ENCODE results near the gene RGS7.

RGS7 gene

DNA sequence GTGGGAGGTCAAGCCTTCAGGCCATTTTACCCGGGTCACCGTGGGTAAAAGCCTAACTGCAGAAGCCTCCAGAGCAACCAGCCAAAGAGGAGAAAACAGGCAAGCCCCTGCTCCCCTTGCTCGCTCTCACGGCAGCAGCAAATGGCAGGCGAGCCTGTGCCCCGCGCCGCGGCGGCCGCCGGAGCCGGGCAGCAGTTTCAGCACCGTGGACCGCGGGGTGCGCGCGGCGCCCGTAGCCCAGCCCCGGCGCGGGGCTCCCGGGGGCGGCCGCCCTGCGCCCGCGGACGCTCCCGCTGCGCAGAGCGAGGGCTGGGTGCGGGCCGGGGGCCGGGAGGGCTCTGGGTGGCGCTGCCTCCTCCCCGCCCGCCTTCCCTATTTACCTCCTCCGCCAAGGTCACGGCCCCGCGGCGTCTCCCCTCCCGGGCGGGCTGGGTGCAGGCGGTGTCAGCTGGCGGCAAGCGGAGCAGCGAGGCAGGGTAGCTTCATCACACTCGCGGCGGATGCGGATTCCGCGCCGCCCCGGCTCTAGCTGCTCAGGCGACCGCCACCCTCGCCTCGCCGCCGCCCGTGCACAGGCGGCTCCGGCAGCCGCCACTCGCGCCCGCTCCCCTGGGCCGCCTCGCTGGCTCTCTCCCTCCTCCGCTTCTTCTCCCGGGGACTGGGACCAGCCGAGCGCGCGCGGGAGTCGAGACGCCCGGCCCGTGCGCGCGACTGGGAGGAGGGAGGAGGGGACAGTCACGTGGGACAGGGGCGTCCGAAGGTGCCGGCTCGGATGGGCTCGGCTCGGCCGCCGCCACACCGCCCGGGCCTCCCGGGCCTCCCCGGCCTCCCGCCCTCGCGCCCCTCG, at the start of gene RGS7:
Gene RGS7, minus strand, starts transcription at position 687 of the 847 bp plus-strand sequence.
- DNase-seq (ENCODE audit: low spot score), result peak; percentile 76

DNA sequence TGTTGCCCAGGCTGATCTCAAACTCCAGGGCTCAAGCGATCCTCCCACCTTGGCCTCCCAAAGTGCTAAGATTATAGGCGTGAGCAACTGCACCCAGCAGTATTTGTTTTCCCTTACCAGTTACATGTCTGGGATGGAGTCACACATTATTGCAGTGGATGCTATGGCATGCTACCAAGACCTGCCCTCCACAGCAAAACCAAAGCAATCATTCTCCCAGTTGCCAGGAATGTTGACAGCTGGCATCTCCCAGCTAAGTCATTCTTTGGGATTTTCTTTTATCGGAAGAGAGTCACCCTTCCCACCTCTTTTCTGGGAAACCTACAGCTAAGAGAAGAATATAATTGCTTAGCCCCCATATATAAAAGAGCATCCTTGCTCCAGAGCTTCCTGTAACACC, 49.4 kb upstream of the RGS7 start:
- DNase-seq (ENCODE audit: low spot score), result no peak

DNA sequence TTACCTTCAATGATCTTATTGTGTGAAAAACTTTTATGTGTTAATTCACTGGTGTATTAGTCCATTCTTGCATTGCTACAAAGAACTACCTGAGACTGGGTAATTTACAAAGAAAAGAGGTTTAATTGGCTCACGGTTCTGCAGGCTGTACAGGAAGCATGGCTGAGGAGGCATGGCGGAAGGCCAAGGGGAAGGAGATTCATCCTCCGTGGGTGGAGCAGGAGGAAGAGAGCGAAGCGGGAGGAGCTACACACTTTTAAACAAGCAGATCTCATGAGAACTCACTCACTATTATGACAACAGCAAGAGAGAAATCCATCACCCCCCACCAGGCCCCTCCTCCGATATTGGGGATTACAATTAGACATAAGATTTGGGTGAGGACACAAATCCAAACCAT, 44.2 kb upstream of the RGS7 start:
- DNase-seq (ENCODE audit: low spot score), result no peak

DNA sequence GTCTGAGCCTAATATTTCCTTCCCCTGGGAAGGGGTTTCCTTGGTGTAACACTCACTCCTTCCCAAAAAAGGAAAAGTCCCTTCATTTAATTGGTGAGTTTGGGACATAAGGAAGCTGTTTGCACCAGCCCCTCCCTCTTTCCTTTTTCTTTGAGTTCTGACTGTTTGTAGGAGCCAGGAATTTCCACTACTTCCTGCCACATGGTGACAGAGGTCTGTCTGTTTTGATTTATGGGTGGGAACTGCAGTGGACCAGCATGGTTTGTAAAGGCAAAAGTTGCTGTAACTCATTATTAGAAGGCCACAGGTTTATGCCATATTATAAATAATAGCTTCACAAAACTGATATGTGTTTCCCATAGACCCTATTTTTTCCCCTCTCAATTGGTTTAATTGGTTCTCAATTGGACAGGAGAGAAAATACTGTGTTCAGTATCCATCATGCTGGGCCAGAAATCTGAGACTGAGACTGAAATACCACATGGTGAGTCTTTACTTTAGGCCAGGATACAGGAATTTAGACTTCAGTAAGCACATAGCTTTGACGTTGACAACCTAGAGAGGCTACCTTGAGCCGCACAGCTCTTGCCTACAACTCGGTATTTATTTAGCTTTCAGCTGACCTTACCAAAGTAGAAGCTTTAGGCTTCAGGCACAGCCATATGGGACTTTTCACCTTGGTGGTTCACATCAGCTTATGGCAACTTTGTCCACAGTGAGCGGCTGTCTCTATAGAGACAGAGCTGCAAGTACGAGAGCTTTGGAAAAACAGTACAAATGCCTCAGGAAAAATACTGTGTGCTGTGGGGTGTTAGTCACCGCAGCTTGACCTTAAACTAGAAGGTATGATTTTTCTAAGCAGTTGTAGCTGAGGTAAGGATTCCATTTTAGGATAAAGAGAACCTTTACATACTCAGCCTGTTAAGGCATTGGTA, 40.0 kb upstream of the RGS7 start:
- no peak for DNase-seq (ENCODE audit: low spot score)

DNA sequence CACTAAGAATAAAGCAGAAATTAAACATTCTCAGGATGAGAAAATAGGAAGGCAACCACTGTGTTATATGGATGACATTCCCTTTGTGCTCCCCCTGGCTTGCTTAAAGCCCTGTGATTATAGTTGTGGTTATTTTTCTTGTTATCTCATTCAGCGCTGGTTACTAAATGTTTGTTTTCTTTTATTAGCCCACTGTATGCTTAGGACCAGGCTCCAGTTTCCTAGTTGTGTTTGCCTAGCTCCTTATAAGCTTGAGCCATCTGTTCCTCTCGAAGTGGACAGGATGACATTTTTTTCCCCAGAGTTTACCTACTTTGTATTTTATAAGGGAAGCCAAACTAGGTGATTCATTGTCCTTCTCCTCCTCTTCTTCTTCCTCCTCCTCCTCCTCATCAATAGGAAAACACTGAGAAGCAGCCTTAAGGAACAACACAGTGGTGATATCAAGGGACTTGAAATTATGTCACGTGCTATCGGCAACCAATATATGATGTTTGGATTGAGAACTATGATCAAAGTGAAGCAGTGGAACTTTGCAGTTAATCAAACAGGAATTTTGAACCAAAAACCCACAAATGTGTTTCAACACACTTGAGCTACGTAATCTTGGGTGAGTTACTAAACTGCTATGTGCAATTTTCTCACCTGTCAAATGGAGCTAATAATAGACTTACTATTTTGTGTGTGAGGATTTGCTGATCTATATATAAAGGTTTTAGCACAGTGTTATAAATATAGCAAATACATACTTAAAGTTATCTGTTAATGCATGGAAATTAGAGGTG, 35.1 kb upstream of the RGS7 start:
- peak; percentile 31 for DNase-seq (ENCODE audit: low spot score)

DNA sequence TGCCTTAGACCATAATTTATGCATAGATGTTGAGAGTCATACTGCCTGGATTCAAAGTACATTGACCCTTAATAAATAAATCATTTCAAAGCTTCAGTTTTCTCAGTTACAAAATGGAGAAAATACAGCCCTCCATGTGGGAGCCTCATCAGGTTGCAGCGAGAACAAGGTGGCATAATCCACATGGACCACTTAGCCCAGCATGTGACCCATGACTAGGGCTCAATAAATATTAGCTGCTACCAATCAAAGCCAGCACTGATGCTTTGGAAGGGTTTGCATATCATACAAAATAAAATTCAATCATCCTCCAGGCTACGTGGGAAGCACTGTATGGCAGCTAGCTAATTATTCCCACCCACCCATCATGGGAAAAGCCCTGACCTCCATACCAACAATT, 33.5 kb upstream of the RGS7 start:
- DNase-seq (ENCODE audit: low spot score), result no peak

DNA sequence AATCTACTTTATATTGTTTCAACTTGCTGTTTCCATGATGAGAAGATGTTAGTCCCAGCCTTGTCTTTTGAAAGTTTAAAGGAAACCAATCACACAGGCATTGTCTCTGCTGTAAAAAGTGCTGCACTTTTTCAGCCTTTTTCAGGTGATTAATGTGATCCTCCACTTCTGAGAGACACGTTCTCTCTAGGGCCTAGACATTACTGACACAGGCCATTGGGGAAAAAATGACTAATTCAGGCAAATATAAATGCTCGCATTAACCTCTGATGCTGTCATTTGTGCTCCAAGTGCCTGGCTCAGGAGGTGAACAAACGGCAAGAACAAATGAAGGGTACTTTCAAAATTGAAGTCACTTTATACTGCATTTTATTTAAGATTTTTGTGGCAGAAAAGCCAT, 32.4 kb upstream of the RGS7 start:
- DNase-seq (ENCODE audit: low spot score), result no peak

DNA sequence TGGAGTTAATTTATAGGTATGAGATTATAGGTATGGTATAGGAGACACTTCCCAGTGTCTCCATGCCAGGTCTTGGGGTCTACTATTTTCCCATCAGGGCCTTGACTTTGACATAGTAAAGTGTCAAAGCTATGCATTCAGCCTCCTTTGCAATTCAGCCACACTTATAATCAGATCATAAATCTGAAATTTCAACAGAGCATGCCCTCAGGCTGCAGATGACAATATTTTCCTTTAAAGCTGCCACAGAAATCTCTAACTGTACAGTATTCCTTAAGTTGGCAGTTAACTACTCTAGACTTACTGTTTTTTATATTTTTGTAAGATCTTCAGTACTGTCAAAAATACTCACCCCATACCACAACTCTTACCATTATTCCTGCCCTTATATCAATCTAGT, 30.2 kb upstream of the RGS7 start:
- DNase-seq (ENCODE audit: low spot score), result no peak

DNA sequence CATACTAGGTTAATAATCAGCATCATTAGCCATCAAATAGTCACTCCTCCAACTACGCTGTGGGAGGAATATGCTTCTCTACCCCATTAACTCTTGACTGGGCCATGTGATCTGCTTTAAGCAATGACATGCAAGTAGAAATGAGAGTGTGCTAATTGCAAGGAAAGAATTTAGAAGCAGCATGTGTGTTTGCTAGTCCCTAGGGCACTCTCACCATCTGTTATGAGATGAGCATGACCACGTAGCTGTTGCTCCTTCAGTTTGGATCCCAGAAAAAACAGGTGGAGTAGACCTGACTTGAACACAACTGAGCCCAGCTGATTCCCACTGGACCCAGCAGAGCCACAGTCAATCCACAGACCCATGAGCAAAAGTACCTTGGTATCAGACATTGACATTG, 19.7 kb upstream of the RGS7 start:
- no peak for DNase-seq (ENCODE audit: low spot score)

DNA sequence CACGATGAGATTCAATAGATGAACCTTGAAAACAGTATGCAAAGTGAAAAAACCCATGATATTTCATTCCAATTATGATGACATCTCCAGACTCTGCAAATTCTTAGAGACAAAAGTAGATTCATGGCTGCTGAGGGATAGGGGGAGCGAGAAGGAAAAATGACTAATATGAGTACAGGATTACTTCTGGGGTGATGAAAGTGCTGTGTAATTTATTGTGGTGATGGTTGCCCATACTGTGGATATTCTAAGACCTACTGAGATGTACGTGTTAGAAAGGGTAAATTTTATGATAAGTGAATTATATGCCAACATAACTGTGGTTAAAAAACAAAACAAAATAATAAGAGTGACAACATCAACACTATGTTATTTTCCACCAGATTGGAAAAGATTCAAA, 18.9 kb upstream of the RGS7 start:
- DNase-seq (ENCODE audit: low spot score), result no peak

DNA sequence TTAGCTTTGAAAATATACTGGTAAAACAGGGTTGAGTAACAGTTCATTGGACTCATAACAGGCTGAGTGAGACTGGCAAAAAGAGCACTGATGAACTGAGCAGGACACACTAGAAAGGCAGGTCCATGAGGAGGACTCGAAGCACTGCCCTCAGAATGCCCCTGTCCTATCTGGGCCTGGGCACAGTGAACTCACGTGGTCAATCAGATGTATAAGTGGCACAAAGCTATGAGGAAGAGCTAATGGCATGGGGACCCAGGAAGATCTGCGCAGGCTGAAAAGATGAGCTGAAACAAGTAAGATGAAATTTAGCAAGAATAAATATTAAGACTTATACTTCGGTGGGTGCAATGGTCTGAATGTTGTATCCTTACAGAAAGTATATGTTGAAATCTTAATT, 9.2 kb upstream of the RGS7 start:
- DNase-seq (ENCODE audit: low spot score), result no peak

DNA sequence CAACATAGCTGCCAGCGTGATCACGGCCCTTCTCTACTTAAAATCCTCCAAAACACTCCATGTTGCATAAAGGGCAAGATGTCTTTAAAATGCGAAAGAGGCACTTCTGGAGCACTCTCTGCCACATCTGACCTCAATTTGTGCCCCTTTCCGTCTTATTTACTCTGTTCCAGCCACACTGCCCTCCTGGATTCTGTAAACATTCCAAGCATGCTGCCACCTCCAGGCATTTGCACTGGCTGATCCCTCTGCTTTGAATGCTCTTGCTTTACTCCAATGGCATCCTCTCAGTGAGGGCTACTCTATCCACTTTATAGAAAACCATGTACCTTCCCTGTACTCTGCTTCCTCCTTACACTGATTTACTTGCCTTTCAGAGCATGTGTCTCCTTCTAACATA, 5.3 kb upstream of the RGS7 start:
- no peak for DNase-seq (ENCODE audit: low spot score)

DNA sequence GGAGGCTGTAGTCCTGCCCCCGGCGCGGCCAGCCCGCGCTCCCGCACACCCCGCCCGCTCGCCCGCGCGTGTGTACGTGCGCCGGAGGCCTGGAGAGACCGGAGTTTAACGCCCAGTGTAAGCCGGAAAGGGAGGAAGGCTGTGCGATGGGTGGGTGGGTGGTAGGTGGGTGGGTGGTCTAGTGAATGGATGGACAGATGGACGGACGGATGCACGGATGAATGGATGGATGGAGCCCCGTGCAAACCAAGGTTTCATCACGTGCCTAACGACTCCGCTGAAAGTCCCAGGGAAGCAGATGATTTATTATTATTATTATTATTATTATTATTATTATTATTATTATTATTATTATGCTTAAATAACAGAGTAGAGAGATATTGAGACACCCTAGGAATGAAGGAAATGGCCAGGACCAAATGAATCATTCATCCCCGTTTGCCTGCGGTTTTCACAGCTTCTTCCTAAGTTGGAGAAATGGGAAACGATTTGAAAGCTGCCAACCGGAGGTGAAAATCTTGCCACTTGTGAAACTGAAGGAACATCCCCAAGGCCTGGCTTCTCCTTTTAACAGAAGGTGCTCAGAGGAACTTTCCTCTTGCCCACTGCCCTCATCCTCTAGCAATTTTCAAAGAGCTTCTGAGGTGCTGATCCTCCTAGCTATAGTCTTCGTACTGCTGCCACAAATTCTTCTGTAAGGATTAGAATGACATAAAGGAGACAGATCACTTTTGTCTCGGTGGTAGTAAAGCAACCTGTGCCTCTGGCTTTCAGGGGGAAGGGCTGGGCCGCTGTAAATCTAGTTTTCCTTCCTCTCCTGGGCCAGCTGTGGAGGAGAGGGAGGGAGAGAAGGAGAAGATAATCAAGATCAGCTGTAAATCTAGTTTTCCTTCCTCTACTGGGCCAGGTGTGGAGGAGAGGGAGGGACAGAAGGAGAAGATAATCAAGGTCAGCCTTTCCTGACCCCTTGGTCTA, 648 bp upstream of the RGS7 start:
- no peak for DNase-seq (ENCODE audit: low spot score)

DNA sequence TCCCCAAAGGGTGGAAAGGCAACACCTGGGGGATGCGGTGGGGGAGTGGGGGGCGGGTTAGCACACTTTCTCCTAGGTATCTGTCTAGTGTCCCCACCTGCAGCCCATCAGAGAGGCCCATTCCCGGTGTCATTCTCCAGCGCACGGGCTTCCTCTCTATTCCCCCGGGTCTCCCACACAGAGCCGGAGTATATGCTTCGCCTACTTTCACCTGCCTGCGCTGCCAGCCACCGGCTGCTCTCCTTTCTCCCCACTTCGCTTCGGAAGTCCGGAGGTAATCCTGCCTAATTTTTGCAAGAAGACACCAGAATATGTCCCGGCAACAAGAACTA, 852 bp downstream of the RGS7 start:
- DNase-seq (ENCODE audit: low spot score), result peak; percentile 37

DNA sequence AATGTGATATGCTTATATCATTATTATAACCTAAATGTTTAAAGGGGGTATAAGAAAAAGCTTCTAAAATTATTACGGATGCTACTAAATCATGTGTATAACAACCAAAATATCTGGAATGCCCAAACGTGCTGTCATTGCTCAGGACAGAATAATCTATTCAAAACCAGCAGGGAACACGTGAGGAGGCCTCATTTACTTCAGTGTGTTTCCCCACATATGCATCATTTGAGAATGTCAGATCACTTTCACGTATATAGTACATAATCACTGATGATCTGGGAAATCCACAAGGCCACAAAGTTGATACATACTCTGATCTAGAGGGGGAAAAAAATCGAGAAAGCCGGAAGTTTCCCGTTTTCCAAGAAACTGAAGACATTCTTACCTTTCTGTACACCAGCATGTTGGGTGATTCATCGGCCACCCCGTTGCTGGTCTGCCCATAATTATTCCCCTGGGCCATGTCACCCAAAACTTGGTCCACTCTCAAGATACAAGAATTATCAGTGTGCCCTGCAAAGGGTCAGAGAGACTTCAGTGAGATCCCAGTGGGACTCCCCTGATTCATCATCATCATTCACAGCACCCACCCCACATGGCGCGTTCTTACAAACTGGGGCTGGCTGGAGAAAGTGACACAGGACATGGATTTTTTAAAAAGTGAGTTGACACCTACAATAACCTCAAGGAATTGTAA, 1.5 kb downstream of the RGS7 start:
- DNase-seq (ENCODE audit: low spot score), result no peak

DNA sequence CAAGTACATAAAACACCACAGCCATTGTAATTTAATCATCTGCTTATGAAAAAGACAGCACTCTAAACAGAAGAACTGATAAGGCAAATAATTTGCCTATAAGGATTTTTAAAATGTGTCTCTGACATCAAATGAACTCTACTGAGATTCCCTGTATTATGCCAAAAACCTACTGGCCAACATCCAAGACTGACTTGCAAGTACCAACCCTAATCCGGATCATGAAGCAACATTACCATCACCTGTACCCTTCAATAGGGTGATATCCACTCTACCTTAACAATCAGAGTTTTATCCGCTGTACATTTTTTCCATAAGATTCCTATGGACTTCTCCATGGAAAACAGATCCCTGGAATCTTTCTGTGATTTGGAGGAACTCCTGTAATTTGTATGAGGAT, 4.6 kb downstream of the RGS7 start:
- DNase-seq (ENCODE audit: low spot score), result no peak

DNA sequence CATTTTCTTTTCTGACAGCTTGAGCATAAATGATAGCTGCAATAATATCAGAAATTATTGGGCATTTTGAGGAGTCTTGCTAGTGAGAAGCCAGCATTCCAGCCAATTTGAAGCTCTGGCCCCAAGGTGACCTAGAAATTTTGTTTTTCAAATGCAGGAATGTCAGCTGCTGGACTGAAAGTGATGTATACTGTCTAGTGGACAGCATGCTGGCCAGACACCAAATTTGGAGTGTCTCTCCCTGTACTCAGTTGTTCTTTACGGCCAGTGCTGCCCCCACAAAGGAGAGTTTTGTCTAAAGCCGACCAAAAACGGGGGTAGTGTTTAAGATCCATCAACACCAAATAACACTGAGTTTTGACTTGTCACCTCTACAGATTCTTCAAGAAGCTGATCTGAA, 5.2 kb downstream of the RGS7 start:
- DNase-seq (ENCODE audit: low spot score), result no peak

DNA sequence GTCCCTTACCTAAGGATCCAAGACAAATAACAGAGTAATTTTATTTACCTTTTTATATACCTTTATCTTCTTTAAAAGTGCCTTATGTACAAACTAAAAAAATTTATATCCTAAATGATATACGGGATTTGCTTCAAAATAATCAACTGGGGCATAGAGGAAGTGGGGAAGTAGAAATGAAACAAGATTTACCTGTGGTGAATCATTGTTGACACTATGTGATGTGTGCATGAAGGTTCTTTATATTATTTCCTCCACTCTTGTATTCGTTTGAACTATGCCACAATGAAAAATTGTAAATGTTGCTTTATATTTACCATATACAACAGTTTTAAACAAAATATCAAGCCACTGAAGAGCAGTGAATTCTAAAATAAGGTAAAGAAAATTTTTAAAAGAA, 13.0 kb downstream of the RGS7 start:
- DNase-seq (ENCODE audit: low spot score), result no peak

DNA sequence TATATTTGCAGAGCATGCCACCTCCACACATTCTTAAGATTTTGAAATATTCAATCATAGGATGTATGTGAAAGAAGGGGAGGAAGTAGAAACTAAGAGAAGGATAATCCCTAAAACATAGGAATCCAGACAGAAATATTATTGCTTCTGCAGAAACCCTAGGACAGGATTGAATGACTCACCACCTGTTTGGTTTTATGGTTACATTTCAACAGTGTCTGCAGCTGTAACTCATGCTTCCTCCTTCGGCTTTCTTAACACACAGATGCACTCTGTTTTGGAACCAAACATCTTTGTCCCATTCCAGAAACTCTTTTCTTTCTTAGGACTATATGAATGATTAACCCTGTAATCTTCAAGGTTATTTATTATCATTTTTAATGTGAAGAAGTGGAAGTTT, 20.7 kb downstream of the RGS7 start:
- DNase-seq (ENCODE audit: low spot score), result no peak

DNA sequence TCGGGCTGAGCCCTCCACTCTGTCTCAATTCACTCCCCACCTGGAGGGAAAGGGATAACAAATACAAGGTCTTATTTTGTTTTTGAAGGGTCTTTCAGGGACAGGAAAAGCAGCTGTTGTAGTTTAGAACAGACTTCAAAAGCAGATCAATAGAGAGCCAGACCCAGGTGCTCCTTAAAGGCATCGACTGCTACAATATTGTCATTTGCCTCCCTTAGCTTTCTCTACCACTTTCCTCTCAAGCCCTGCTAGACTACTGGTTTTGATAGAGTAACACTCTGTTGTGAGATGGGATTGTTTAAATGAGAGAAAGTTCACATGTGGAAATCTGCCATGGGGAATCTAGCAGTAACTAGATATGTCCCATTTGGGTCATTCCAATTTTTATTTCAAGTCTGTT, 24.0 kb downstream of the RGS7 start:
- no peak for DNase-seq (ENCODE audit: low spot score)

DNA sequence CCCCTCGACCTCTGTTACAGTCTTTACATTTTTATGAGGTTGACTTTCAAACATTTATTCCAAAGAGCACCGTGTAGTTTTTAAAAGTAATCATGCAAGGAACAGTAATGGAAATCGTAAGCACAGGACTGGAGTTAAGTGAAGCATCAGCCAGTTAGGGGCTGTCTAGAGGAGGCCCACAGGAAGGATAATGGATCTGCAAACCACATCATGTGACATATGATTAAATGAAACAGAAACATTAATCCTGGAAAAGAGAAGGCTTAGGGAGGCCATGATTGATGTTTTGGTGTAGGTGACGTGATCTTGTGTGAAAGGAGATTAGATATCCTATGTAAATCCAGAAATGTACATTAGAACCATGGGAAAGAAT, 25.0 kb downstream of the RGS7 start:
- no peak for DNase-seq (ENCODE audit: low spot score)

All from putamen (tissue), 1 donor.